Neutrophil (primary cell): ENCODE results near the gene BIRC3.

Experiments
- H3K27ac ChIP-seq: fragments of 200-600 bp; sonication (generic); 2 replicates; pipeline ENCODE4 v1.5.1; 2016; ENCODE audit warnings: mild to moderate bottlenecking, moderate library complexity
- H3K27me3 ChIP-seq: fragments of 200-600 bp; sonication (generic); 2 replicates; pipeline ENCODE4 v1.6.0; 2016; ENCODE audit warnings: mild to moderate bottlenecking
- H3K36me3 ChIP-seq: fragments of 200-600 bp; sonication (generic); 2 replicates; pipeline ENCODE4 v1.5.1; 2017
- H3K4me1 ChIP-seq, 2 experiments: fragments of 200-600 bp in 1 of 2; sonication (generic) in 1 of 2; 1 replicate in 1 of 2; 2 replicates in 1 of 2; pipeline versions ENCODE4 v1.5.1 to v1.6.1; 2013 to 2016; ENCODE audit warnings: low read depth in 1 of 2, low read length in 1 of 2, mild to moderate bottlenecking in 1 of 2, moderate library complexity in 1 of 2; ENCODE audit not compliant: control insufficient read depth in 1 of 2, insufficient read depth in 1 of 2
- H3K4me3 ChIP-seq, 2 experiments: fragments of 200-600 bp in 1 of 2; sonication (generic) in 1 of 2; 1 replicate in 1 of 2; 2 replicates in 1 of 2; pipeline ENCODE4 v1.5.1; 2013 to 2016; ENCODE audit warnings: low read depth in 1 of 2, low read length in 1 of 2, mild to moderate bottlenecking in 1 of 2, moderate library complexity in 1 of 2
- H3K9me3 ChIP-seq: fragments of 200-600 bp; sonication (generic); 2 replicates; pipeline ENCODE4 v1.5.1; 2016
- CTCF ChIP-seq: fragments of 200-600 bp; sonication (generic); IDR thresholded peaks from 2 replicates; pipeline ENCODE4 v1.5.1; 2016; ENCODE audit warnings: antibody characterized with exemption

The BIRC3 gene

GRCh38 chr11:102280245-102280833, 36.9 kb upstream of the BIRC3 start:
- Histone ChIP-seq H3K36me3 (no peaks in the 10 kb centered on the region), H3K9me3 (no peaks in the 10 kb centered on the region), H3K4me1 (no peaks in the 10 kb centered on the region), H3K4me3 (no peak overlapping the region), H3K27ac (no peak overlapping the region), H3K27me3 (peaks cover 64% of the 10 kb centered on the region)
- no peak for TF ChIP-seq CTCF

GRCh38 chr11:102283116-102283485, 34.2 kb upstream of the BIRC3 start:
- TF ChIP-seq CTCF: no peak
- peaks cover 11 to 14% of the 10 kb centered on the region in 2 experiments for H3K4me1 ChIP-seq
- peaks cover 44% of the 10 kb centered on the region for H3K27me3 ChIP-seq
- no peak overlapping the region for H3K4me3 ChIP-seq
- no peaks in the 10 kb centered on the region for H3K9me3 ChIP-seq
- H3K36me3 ChIP-seq: no peaks in the 10 kb centered on the region
- no peak overlapping the region for H3K27ac ChIP-seq

- Histone ChIP-seq H3K4me1 (peaks cover 12 to 15% of the 10 kb centered on the region in 2 experiments), H3K36me3 (no peaks in the 10 kb centered on the region), H3K4me3 (no peak overlapping the region), H3K27me3 (peaks cover 35% of the 10 kb centered on the region), H3K9me3 (no peaks in the 10 kb centered on the region), H3K27ac (no peak overlapping the region)
- no peak for TF ChIP-seq CTCF
Measured at GRCh38 chr11:102284008-102284407, 33.3 kb upstream of the BIRC3 start.

- H3K4me3 ChIP-seq: no peak overlapping the region
- H3K36me3 ChIP-seq: no peaks in the 10 kb centered on the region
- H3K27me3 ChIP-seq: peaks cover 12% of the 10 kb centered on the region
- H3K9me3 ChIP-seq: no peaks in the 10 kb centered on the region
- H3K27ac ChIP-seq: peak overlapping the region; percentile 15
- no peak for TF ChIP-seq CTCF
- peaks cover 12 to 15% of the 10 kb centered on the region in 2 experiments for H3K4me1 ChIP-seq
Measured at GRCh38 chr11:102286292-102286691, 31.0 kb upstream of the BIRC3 start.

GRCh38 chr11:102287964-102288724, 29.1 kb upstream of the BIRC3 start:
- Histone ChIP-seq H3K4me3 (peak overlapping the region in 1 of 2 experiments; percentile 20), H3K27ac (peak overlapping the region; percentile 64), H3K36me3 (no peaks in the 10 kb centered on the region)

More at GRCh38 chr11:102287964-102288724, 29.1 kb upstream of the BIRC3 start:
- peaks cover 12 to 15% of the 10 kb centered on the region in 2 experiments for H3K4me1 ChIP-seq
- no peaks in the 10 kb centered on the region for H3K9me3 ChIP-seq
- TF ChIP-seq CTCF: peak; percentile 79
- H3K27me3 ChIP-seq: no peaks in the 10 kb centered on the region
